ENCODE data around the gene SLIT3. TPM values are rescaled to one million over a fixed set of nuclear protein-coding genes. Genes with fewer than 3 reads are reported as not detected.

Gene SLIT3
- total and polyA plus RNA-seq, 10 of the 15 experiments (the other 5 are each of a cell fraction or from before 2014, with no cell fraction given) = 0.05 TPM; not detected in 9

DNA sequence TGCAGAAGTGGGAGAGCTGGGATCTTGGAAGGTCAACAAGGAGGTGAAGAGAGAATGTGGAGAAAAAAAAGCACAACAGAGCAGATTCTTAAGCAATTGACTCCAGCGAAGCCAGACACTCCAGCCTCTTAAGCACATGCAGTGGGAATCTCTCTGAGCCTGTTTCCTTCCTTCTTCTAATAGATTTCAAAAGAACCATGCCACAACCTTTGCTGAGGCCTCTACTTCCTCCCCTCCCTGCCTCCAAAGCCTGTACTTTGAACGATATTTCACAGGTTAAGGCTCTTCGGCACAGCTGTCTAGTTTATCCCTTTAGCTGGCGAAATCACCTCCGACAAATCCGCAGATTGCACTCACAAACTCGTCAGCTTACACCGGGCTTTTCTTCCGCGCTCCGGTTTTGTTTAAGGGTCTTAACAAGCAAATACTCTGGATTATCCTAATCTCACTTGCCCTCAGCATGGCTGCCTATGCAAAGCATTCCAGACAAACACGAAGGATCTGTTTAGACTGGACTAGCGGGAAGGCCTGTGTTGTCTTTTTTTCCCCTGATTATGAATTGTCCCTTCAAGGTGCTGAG, 510.2 kb downstream of the SLIT3 start:
- BruUV-seq (replicated peaks) = no TSS peak
- Histone ChIP-seq H3K4me1 (ENCODE audit: control insufficient read depth, insufficient read depth, low read length) (no peaks in the 10 kb centered on the region), H4K20me1 (ENCODE audit: control insufficient read depth, insufficient read depth) (no peaks in the 10 kb centered on the region), H3K9me3 (replicated peaks; ENCODE audit: control insufficient read depth, insufficient read depth, low read length) (no peaks in the 10 kb centered on the region), H3K27ac (ENCODE audit: control insufficient read depth, insufficient read depth) (no peak overlapping the region), H3K27me3 (replicated peaks in 1 of 2; ENCODE audit: control insufficient read depth in 2 of 2, insufficient read depth in 2 of 2, low read length in 1 of 2) (peaks cover 3 to 7% of the 10 kb centered on the region in 2 experiments; a peak in 1 of 4 replicates), H3K9ac (ENCODE audit: control insufficient read depth, insufficient read depth, low read length) (no peak overlapping the region), H3K36me3 (ENCODE audit: control insufficient read depth in 2 of 2, insufficient read depth in 2 of 2, low read length in 1 of 2) (no peaks in the 10 kb centered on the region), H3K4me2 (ENCODE audit: control insufficient read depth, insufficient read depth) (no peak overlapping the region), H2AFZ (ENCODE audit: control insufficient read depth, low read depth, low read length) (no peak overlapping the region), H3K79me2 (ENCODE audit: control insufficient read depth, insufficient read depth, low read length) (no peaks in the 10 kb centered on the region), H3K4me3 (no peak overlapping the region)
- 58% methylated on average over 13 of the region's 13 CpGs for WGBS (ENCODE audit: insufficient coverage, insufficient replicate concordance, low lambda C conversion rate, missing lambda C conversion rate)
- ChIA-PET RAD21 (ENCODE audit: unreplicated experiment) (no interaction called here), POLR2A (no interaction called here), CTCF (no interaction called here), SMC1A (ENCODE audit: uncharacterized antibody, unreplicated experiment) (no interaction called here)
- ATAC-seq = no peak
- FAIRE-seq = no peak
- TF ChIP-seq PAX5 (IDR thresholded peaks at IDR 0.05; ENCODE audit: borderline replicate concordance, low read depth, low read length) = no peak
- in situ Hi-C loops (cut with MboI) (no loop called here), intact Hi-C loops (cut with micrococcal nuclease; ENCODE audit: unreplicated experiment) (no loop called here)
- DNase-seq (ENCODE audit: low read depth, low spot score) = no peak

DNA sequence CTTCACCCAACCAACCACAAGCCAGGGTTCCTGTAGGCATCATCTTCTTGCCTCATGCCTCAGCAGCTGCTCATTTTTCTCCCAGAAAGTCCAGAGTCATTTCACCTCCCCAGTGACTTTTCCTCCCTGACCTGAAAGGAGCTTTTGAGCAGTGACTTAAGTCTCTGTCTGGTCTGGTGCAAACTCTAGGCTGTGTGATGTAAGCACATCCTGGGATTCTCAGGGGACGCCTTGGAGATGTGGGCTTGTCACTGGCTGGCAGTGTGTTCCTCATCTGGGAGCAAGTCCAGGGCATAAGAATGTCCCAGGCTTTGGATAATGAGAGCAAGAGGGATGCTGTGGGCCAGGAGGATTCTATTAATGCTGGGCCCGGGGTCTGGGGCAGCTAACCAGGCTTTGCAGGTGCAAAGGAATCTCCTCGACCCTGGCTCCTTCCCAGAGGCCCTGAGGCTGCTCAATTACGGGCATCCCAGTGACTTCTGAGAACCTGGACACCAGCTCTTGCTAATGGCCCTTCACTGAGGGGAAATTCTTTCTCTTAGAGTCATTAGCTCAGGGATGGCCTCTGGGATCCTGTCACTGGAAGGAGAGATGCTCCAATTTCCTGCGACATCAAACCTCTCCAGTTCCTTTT, 510.8 kb downstream of the SLIT3 start:
- no peaks in the 10 kb centered on the region for H4K20me1 ChIP-seq (ENCODE audit: control insufficient read depth, insufficient read depth)
- DNase-seq (ENCODE audit: low read depth, low spot score) (no peak), ATAC-seq (no peak), FAIRE-seq (no peak)
- SMC1A ChIA-PET (ENCODE audit: uncharacterized antibody, unreplicated experiment) = no interaction called here
- H2AFZ ChIP-seq (ENCODE audit: control insufficient read depth, low read depth, low read length) = no peak overlapping the region
- H3K4me2 ChIP-seq (ENCODE audit: control insufficient read depth, insufficient read depth) = no peak overlapping the region
- peaks cover 3 to 8% of the 10 kb centered on the region in 2 experiments; a peak in 1 of 4 replicates for H3K27me3 ChIP-seq (replicated peaks in 1 of 2; ENCODE audit: control insufficient read depth in 2 of 2, insufficient read depth in 2 of 2, low read length in 1 of 2)
- no peaks in the 10 kb centered on the region for H3K4me1 ChIP-seq (ENCODE audit: control insufficient read depth, insufficient read depth, low read length)
- WGBS (ENCODE audit: insufficient coverage, insufficient replicate concordance, low lambda C conversion rate, missing lambda C conversion rate) = 25% methylated on average over 5 of the region's 5 CpGs
- intact Hi-C loops (cut with micrococcal nuclease; ENCODE audit: unreplicated experiment) = no loop called here
- no peak overlapping the region for H3K9ac ChIP-seq (ENCODE audit: control insufficient read depth, insufficient read depth, low read length)
- RAD21 ChIA-PET (ENCODE audit: unreplicated experiment) = no interaction called here
- no peaks in the 10 kb centered on the region for H3K9me3 ChIP-seq (replicated peaks; ENCODE audit: control insufficient read depth, insufficient read depth, low read length)
- no peak overlapping the region for H3K27ac ChIP-seq (ENCODE audit: control insufficient read depth, insufficient read depth)
- no TSS peak for BruUV-seq (replicated peaks)
- CTCF ChIA-PET = no interaction called here
- no peaks in the 10 kb centered on the region for H3K79me2 ChIP-seq (ENCODE audit: control insufficient read depth, insufficient read depth, low read length)
- H3K4me3 ChIP-seq = no peak overlapping the region
- in situ Hi-C loops (cut with MboI) = no loop called here
- H3K36me3 ChIP-seq (ENCODE audit: control insufficient read depth in 2 of 2, insufficient read depth in 2 of 2, low read length in 1 of 2) = no peaks in the 10 kb centered on the region
- POLR2A ChIA-PET = no interaction called here
- TF ChIP-seq, protein P1, sequence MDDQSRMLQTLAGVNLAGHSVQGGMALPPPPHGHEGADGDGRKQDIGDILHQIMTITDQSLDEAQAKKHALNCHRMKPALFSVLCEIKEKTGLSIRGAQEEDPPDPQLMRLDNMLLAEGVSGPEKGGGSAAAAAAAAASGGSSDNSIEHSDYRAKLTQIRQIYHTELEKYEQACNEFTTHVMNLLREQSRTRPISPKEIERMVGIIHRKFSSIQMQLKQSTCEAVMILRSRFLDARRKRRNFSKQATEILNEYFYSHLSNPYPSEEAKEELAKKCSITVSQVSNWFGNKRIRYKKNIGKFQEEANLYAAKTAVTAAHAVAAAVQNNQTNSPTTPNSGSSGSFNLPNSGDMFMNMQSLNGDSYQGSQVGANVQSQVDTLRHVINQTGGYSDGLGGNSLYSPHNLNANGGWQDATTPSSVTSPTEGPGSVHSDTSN (IDR thresholded peaks at IDR 0.05; ENCODE audit: insufficient replicate concordance, low read depth, low read length) = no peak
- TF ChIP-seq POU2F2 (IDR thresholded peaks at IDR 0.05; ENCODE audit: borderline replicate concordance, low read depth, low read length) (no peak), POLR2A (IDR thresholded peaks at IDR 0.05; ENCODE audit: low read depth, low read length) (no peak), RUNX3 (IDR thresholded peaks at IDR 0.05; ENCODE audit: low read length) (no peak), SUZ12 (IDR thresholded peaks at IDR 0.05; ENCODE audit: unreplicated experiment) (no peak), ZNF274 (IDR thresholded peaks at IDR 0.05; ENCODE audit: insufficient read depth, insufficient read length) (no peak), NRF1 (conservative IDR thresholded peaks at IDR 0.05; ENCODE audit: low read depth, low read length) (no peak), SMC3 (IDR thresholded peaks at IDR 0.05; ENCODE audit: borderline replicate concordance, low read length) (no peak), BHLHE40 (IDR thresholded peaks at IDR 0.05; ENCODE audit: borderline replicate concordance in 1 of 2, low read depth in 2 of 2, low read length in 1 of 2) (no peak), ZNF217 (IDR thresholded peaks at IDR 0.05) (no peak)
- TF ChIP-seq, protein P2, sequence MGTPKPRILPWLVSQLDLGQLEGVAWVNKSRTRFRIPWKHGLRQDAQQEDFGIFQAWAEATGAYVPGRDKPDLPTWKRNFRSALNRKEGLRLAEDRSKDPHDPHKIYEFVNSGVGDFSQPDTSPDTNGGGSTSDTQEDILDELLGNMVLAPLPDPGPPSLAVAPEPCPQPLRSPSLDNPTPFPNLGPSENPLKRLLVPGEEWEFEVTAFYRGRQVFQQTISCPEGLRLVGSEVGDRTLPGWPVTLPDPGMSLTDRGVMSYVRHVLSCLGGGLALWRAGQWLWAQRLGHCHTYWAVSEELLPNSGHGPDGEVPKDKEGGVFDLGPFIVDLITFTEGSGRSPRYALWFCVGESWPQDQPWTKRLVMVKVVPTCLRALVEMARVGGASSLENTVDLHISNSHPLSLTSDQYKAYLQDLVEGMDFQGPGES (IDR thresholded peaks at IDR 0.05) = no peak
- TF ChIP-seq, protein P3, sequence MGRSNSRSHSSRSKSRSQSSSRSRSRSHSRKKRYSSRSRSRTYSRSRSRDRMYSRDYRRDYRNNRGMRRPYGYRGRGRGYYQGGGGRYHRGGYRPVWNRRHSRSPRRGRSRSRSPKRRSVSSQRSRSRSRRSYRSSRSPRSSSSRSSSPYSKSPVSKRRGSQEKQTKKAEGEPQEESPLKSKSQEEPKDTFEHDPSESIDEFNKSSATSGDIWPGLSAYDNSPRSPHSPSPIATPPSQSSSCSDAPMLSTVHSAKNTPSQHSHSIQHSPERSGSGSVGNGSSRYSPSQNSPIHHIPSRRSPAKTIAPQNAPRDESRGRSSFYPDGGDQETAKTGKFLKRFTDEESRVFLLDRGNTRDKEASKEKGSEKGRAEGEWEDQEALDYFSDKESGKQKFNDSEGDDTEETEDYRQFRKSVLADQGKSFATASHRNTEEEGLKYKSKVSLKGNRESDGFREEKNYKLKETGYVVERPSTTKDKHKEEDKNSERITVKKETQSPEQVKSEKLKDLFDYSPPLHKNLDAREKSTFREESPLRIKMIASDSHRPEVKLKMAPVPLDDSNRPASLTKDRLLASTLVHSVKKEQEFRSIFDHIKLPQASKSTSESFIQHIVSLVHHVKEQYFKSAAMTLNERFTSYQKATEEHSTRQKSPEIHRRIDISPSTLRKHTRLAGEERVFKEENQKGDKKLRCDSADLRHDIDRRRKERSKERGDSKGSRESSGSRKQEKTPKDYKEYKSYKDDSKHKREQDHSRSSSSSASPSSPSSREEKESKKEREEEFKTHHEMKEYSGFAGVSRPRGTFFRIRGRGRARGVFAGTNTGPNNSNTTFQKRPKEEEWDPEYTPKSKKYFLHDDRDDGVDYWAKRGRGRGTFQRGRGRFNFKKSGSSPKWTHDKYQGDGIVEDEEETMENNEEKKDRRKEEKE (IDR thresholded peaks at IDR 0.05) = no peak
